ENCODE data around the gene UBE2S. TPM values are rescaled to one million over a fixed set of nuclear protein-coding genes. Genes with fewer than 3 reads are reported as not detected.
A peak's percentile ranks its signal among the peaks of the same experiment; 100 is the strongest.

Gene UBE2S
- total RNA-seq, 3 donors from 2014 or later (not counting 1 experiment from before 2014, with no cell fraction given) = 60.2 to 107 (median 63.9) TPM

DNA sequence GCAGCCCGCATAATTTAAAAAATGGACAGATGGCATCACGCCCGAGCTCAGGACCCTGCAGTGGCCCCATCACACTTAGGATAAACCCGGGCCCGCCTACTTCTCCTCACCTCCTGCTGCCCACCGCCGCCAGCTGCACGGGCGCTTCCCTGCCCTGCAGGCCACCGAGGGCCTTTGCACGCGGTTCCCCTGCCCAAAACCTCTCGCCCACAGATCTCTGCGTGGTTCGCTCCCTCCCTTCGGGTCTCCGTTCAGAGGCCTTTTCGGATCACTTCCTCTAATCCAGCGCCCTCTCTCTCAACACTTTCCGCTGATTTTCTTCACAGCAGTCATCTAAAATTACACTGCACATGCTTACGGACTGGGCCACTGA, 33.7 kb upstream of the UBE2S start:
- WGBS (ENCODE audit: insufficient coverage) = 2% methylated on average over 21 of the region's 21 CpGs
- Histone ChIP-seq H3K36me3 (ENCODE audit: control insufficient read depth, insufficient read depth, low read length) (no peaks in the 10 kb centered on the region), H3K4me3 (ENCODE audit: low read length) (no peak overlapping the region), H3K27ac (ENCODE audit: low read length) (no peak overlapping the region), H3K27me3 (ENCODE audit: control insufficient read depth, insufficient read depth, low read length) (peaks cover 48% of the 10 kb centered on the region), H3K4me1 (ENCODE audit: control insufficient read depth, insufficient read depth, low read length) (peaks cover 22% of the 10 kb centered on the region), H3K9me3 (ENCODE audit: control insufficient read depth, insufficient read depth, low read length) (no peaks in the 10 kb centered on the region)
- Mint-ChIP-seq H3K4me1 (peaks cover 11 to 31% of the 10 kb centered on the region in 2 donors), H3K9me3 (no peaks in the 10 kb centered on the region), H3K4me3 (peak overlapping the region; percentile 72), H3K27ac (no peak overlapping the region), H3K27me3 (ENCODE audit: low read depth in 2 of 2) (peaks cover 63 to 64% of the 10 kb centered on the region in 2 donors), H3K36me3 (peaks cover 8% of the 10 kb centered on the region)
- DNase-seq (no peak), ATAC-seq (no peak)
- TF ChIP-seq, protein P1, sequence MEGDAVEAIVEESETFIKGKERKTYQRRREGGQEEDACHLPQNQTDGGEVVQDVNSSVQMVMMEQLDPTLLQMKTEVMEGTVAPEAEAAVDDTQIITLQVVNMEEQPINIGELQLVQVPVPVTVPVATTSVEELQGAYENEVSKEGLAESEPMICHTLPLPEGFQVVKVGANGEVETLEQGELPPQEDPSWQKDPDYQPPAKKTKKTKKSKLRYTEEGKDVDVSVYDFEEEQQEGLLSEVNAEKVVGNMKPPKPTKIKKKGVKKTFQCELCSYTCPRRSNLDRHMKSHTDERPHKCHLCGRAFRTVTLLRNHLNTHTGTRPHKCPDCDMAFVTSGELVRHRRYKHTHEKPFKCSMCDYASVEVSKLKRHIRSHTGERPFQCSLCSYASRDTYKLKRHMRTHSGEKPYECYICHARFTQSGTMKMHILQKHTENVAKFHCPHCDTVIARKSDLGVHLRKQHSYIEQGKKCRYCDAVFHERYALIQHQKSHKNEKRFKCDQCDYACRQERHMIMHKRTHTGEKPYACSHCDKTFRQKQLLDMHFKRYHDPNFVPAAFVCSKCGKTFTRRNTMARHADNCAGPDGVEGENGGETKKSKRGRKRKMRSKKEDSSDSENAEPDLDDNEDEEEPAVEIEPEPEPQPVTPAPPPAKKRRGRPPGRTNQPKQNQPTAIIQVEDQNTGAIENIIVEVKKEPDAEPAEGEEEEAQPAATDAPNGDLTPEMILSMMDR (IDR thresholded peaks at IDR 0.05) = no peak
- intact Hi-C loops (cut with micrococcal nuclease) = no loop called here

DNA sequence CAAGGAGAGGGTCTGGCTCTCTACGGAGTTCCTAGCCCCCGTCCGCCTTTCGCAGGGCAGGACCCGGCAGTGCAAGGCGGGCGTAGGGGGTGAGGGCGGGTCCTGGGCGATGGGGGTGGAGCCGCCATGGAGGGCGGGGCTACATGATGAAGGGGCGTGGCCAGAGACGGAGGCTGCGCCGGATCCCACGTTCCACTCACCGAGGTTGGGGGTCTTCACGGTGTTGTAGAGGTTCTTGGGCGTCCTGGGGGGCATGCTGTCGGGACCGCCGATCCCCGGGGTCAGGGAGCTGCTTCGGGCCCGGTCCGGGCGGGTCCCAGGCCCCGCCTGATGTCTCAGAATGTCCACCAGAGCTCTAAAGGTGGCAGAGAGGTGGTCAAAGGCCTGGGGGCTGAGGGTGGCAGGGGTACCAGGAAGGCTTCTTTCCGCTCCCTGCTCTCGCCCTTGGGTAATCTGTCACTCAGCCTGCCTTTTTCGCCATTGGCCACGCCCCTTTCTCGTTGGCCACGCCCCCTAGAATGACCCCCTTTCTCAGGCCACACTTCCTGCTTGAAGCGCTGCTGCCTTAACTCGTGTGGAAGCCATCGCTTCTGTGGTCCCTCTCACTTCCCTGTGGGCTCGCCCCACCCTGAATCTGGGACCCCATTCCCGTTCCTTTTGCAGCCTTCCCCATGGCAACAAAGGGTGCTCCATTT, 33.0 kb upstream of the UBE2S start:
- ATAC-seq = peak; percentile 52 to 73 (median 66)
- Histone ChIP-seq H3K36me3 (ENCODE audit: control insufficient read depth, insufficient read depth, low read length) (no peaks in the 10 kb centered on the region), H3K27me3 (ENCODE audit: control insufficient read depth, insufficient read depth, low read length) (peaks cover 48% of the 10 kb centered on the region), H3K9me3 (ENCODE audit: control insufficient read depth, insufficient read depth, low read length) (no peaks in the 10 kb centered on the region), H3K27ac (ENCODE audit: low read length) (no peak overlapping the region), H3K4me1 (ENCODE audit: control insufficient read depth, insufficient read depth, low read length) (peaks cover 22% of the 10 kb centered on the region), H3K4me3 (ENCODE audit: low read length) (no peak overlapping the region)
- intact Hi-C loops (cut with micrococcal nuclease) = no loop called here
- Mint-ChIP-seq H3K9me3 (no peaks in the 10 kb centered on the region), H3K4me1 (peaks cover 11 to 31% of the 10 kb centered on the region in 2 donors), H3K27ac (no peak overlapping the region), H3K36me3 (peaks cover 8% of the 10 kb centered on the region), H3K4me3 (peak overlapping the region; percentile 25), H3K27me3 (ENCODE audit: low read depth in 2 of 2) (peaks cover 59 to 64% of the 10 kb centered on the region in 2 donors)
- WGBS (ENCODE audit: insufficient coverage) = 16% methylated on average over 39 of the region's 39 CpGs
- TF ChIP-seq, protein P1 (IDR thresholded peaks at IDR 0.05) = no peak
- DNase-seq = peak in 1 of 2 donors; percentile 42

DNA sequence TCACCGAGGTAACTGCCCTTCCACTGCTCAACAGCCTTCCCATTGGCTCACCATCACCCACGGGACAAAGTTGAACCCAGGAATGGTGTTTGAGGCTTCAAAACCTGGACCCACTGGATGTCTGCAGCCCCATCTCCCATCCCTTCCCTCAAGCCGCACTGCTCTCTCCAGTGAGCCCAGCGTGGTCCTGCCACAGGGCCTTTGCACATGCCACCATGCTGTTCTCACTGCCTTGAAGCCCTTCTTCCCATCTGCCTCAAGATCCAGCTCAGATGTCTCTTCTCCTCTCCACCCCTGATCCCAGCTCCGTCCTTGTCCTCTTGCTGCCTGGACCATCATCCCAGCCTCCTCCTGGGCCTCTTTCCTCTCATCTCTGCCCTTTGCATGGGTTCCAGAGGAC, 31.5 kb upstream of the UBE2S start:
- H3K36me3 ChIP-seq (ENCODE audit: control insufficient read depth, insufficient read depth, low read length) = no peaks in the 10 kb centered on the region
- H3K4me1 ChIP-seq (ENCODE audit: control insufficient read depth, insufficient read depth, low read length) = peaks cover 22% of the 10 kb centered on the region
- peaks cover 39% of the 10 kb centered on the region for H3K27me3 ChIP-seq (ENCODE audit: control insufficient read depth, insufficient read depth, low read length)
- ATAC-seq (no peak), DNase-seq (no peak)
- H3K27ac ChIP-seq (ENCODE audit: low read length) = no peak overlapping the region
- Mint-ChIP-seq H3K4me3 (no peak overlapping the region), H3K4me1 (peaks cover 11 to 31% of the 10 kb centered on the region in 2 donors), H3K27ac (no peak overlapping the region), H3K36me3 (peaks cover 8% of the 10 kb centered on the region), H3K27me3 (ENCODE audit: low read depth in 2 of 2) (peaks cover 48 to 53% of the 10 kb centered on the region in 2 donors), H3K9me3 (no peaks in the 10 kb centered on the region)
- intact Hi-C loops (cut with micrococcal nuclease) = no loop called here
- TF ChIP-seq, protein P1 (IDR thresholded peaks at IDR 0.05) = no peak
- WGBS (ENCODE audit: insufficient coverage) = 80% methylated on average over 5 of the region's 5 CpGs
- H3K4me3 ChIP-seq (ENCODE audit: low read length) = no peak overlapping the region
- H3K9me3 ChIP-seq (ENCODE audit: control insufficient read depth, insufficient read depth, low read length) = no peaks in the 10 kb centered on the region

Data from natural killer cell (primary cell).